Fibroblast of villous mesenchyme (primary cell): ENCODE measurements around the gene ANKRD44. TPM values are rescaled to one million over a fixed set of nuclear protein-coding genes. Genes with fewer than 3 reads are reported as not detected.

ENCODE experiments used
- DNase-seq: peaks from one replicate; pipeline ENCODE4 v3.0.0-alpha.2; 2010; ENCODE audit warnings: low read depth
- H3K4me3 ChIP-seq: 2 replicates; pipeline ENCODE4 v1.5.1; 2011; ENCODE audit warnings: low read depth, mild to moderate bottlenecking, low read length
- total RNA-seq: library from RNA; depleted of rRNA; stranded (reverse); fragments of >200 nt; gene quantifications from 2 replicates; pipeline ENCODE4 v1.2.3, GENCODE V29; 2012
- TF ChIP-seq, protein P1 (sequence below): IDR thresholded peaks from 2 replicates; pipeline ENCODE4 v1.5.1; 2012; ENCODE audit warnings: low read depth, mild to moderate bottlenecking, low read length; ENCODE audit not compliant: insufficient read depth

ANKRD44 gene
- total RNA-seq, 1 donor, result 3.9 TPM

GRCh38 chr2:197115325-197115724, 195.3 kb downstream of the ANKRD44 start:
- DNase-seq, result no peak
- TF ChIP-seq, protein P1, sequence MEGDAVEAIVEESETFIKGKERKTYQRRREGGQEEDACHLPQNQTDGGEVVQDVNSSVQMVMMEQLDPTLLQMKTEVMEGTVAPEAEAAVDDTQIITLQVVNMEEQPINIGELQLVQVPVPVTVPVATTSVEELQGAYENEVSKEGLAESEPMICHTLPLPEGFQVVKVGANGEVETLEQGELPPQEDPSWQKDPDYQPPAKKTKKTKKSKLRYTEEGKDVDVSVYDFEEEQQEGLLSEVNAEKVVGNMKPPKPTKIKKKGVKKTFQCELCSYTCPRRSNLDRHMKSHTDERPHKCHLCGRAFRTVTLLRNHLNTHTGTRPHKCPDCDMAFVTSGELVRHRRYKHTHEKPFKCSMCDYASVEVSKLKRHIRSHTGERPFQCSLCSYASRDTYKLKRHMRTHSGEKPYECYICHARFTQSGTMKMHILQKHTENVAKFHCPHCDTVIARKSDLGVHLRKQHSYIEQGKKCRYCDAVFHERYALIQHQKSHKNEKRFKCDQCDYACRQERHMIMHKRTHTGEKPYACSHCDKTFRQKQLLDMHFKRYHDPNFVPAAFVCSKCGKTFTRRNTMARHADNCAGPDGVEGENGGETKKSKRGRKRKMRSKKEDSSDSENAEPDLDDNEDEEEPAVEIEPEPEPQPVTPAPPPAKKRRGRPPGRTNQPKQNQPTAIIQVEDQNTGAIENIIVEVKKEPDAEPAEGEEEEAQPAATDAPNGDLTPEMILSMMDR, result no peak

DNA sequence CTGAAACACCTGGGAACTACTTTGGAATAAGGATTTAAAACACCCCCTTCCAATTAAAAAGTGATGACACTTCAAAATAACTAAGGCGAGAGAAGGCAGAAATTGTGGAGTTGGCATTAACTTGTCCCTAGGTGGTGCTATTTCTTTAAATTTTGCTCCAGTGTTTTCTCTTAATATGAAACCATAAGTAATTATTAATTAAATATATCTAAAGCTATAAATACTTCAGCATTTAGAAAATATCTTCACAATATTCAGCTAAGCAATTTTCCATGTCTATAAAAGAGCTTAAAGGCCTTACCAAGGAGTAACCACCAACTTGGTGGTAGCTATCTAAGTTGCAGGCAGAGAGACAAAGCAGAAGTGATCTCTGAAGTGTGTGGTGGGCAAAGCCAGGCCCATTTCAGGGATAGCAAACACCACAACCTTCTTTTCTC, 197.3 kb downstream of the ANKRD44 start:
- DNase-seq, result peak; percentile 42
- no peak overlapping the region for H3K4me3 ChIP-seq
- TF ChIP-seq, protein P1, result peak; percentile 60

More at GRCh38 chr2:197115325-197115724, 195.3 kb downstream of the ANKRD44 start:
- H3K4me3 ChIP-seq, result no peak overlapping the region

- TF ChIP-seq, protein P1, result no peak
- H3K4me3 ChIP-seq, result no peak overlapping the region
- no peak for DNase-seq
These were observed 201.3 kb downstream of the ANKRD44 start for GRCh38 chr2:197109326-197109725.

- TF ChIP-seq, protein P1, result no peak
- H3K4me3 ChIP-seq, result no peak overlapping the region
- DNase-seq, result peak; percentile 89
These were observed 201.8 kb downstream of the ANKRD44 start for GRCh38 chr2:197108758-197109157.

GRCh38 chr2:197107291-197108269, 203.0 kb downstream of the ANKRD44 start:
- no peak overlapping the region for H3K4me3 ChIP-seq
- TF ChIP-seq, protein P1, result no peak
- DNase-seq, result peak; percentile 88

DNA sequence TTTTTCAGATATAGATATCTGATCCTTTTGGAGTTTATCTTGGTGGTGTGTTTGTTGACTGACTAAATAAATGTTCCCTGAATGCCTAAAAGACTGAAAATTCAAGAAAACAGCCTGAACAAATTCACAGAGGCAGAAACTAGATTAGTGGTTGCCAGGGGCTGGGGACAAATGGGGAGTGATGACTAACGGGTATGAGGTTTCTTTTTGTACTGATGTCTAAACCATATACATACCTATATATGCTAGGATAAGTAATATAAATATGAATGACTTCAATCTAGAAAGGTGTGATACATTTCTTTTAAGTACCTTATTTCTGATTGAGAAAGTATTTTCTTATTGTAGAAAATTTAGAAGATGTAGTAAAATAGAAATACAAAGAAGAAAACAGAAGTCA, 207.2 kb downstream of the ANKRD44 start:
- no peak overlapping the region for H3K4me3 ChIP-seq
- TF ChIP-seq, protein P1, result no peak
- DNase-seq, result no peak
